HS-5 (cell line): ENCODE data around the gene LUC7L.
"Not testable (repeated sequence)": the region's sequence is repeated elsewhere in the genome, so short reads cannot be mapped to it uniquely, and the experiment has no call there.

ENCODE experiments used
- DNase-seq: peaks from one replicate; pipeline ENCODE4 v3.0.0-alpha.2; 2012; ENCODE audit warnings: low read depth

The LUC7L gene

GRCh38 chr16:229731-230281, 557 bp upstream of the LUC7L start:
- DNase-seq = no peak

GRCh38 chr16:228151-228851, 948 bp downstream of the LUC7L start:
- DNase-seq = no peak

GRCh38 chr16:220021-220420, 9.2 kb downstream of the LUC7L start:
- no peak for DNase-seq

DNA sequence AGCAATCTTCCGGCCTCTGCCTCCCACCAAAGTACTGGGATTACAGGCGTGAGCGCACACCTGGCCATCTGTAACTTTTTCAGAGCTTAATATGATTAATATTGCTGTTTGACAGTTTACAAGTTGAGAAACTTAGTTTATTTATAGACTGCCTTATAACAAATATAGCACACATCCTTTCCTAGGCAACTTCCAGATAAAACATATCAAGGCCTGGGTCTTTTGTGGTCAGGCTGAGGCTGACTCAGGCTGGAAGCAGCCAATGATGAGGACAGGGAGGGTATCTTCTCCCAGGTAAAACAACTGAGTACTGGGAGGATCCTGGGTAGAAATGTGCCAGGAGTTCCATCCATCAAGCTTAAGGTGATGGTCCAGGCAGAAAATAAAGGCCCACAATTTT, 16.2 kb downstream of the LUC7L start:
- no peak for DNase-seq

GRCh38 chr16:211631-212180, 17.5 kb downstream of the LUC7L start:
- DNase-seq = not testable (repeated sequence)

- DNase-seq = not testable (repeated sequence)
These were observed 19.9 kb downstream of the LUC7L start for GRCh38 chr16:209359-209758.

- not testable (repeated sequence) for DNase-seq
These were observed 25.2 kb downstream of the LUC7L start for GRCh38 chr16:204046-204445.

DNA sequence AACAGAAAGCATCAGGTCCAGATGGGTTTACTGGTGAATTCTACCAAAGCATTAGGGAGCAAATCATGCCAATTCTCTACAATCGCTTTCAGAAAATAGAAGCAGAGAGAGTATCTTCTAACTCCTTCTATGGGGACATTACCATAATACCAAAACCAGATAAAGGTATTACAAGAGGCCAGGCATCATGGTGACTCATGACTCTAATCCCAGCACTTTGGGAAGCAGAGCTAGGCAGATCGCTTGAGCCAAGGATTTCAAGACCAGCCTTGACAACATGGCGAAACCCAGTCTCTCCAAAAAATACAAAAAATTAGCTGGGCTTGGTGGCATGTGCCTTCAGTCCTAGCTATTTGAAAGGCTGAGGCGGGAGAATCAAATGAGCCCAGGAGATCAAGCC, 26.0 kb downstream of the LUC7L start:
- DNase-seq = no peak

- DNase-seq = peak; percentile 63
These were observed 28.9 kb downstream of the LUC7L start for GRCh38 chr16:200388-200787.

- no peak for DNase-seq
These were observed 34.7 kb downstream of the LUC7L start for GRCh38 chr16:194516-194915.

GRCh38 chr16:193441-193840, 35.8 kb downstream of the LUC7L start:
- no peak for DNase-seq

DNA sequence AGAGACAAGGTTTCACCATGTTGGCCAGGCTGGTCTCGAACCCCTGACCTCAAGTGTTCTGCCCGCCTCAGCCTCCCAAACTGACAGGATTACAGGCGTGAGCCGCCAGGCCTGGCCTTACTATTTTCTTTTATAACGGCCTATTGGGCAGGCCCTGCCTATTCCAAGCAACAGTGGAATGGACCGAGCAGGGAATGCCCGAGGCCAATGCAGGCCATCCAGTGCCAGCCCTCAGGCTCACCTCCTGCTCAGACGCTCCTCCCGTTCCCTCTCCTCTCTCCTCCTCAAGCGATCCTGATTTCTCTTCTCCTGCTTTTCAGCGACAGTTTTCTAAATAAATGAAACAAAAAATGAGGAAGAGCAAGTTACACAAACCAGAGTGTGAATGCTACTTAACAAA, 36.6 kb downstream of the LUC7L start:
- no peak for DNase-seq

DNA sequence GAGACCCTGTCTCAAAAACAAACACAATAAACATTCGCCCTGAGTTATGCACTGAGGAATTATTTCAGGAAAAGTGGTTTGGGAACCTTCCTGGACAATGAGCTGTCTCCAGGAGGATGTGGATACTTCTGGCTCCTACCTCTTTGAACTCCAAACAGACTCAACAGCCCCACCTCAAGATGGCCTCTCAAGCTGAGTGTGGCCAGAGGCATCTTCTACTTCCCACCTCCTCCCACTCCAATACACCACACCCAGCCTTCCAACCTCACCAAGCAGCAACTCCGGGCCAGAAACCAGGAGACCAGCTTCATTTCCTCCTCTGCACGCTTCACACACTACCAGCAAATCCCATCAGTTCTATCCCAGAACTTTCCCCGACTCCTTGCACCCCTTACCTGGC, 37.4 kb downstream of the LUC7L start:
- DNase-seq = no peak

- no peak for DNase-seq
These were observed 39.6 kb downstream of the LUC7L start for GRCh38 chr16:189604-190186.

- no peak for DNase-seq
These were observed 40.6 kb downstream of the LUC7L start for GRCh38 chr16:188674-189073.

DNA sequence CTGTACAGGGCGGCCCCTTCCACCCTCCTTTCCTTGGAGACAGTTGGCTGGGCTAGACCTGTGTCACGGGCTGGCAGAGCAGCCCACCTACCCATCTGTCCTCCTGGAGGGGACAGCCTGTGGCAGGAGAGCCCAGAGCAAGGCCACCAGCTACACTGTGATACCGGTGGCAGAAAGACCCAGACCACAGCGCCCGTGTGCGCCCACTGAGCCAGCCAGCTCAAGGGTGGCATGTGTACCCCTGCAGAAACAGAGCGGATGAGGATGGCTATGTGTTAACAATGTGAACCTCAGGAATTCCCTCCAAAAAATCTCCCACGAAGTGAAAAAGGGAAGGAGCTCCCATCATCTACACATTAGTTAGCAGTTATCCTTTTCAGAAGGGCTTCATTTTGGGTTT, 41.9 kb downstream of the LUC7L start:
- DNase-seq = no peak

DNA sequence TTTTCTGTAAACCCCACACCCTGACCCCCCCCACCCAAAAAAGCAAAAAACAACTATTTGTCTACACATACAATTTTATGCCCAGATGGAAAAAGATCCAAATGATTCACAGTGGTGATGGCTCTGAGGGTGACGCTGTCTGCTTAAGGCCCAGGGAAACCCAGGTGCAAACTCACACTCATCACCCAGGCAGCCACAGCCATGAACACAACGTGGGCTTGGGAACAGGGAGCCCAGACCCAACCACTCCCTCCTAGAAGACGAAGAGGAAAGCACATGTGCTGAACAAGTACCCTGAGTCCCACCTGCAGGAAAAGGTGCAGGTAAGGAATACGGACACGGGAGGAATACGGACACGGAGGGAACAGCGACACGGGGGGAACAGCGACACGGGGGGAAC, 43.6 kb downstream of the LUC7L start:
- DNase-seq = no peak

- DNase-seq = no peak
These were observed 44.0 kb downstream of the LUC7L start for GRCh38 chr16:185213-185612.

- DNase-seq = no peak
These were observed 46.2 kb downstream of the LUC7L start for GRCh38 chr16:183005-183404.

GRCh38 chr16:181565-182021, 47.7 kb downstream of the LUC7L start:
- no peak for DNase-seq

DNA sequence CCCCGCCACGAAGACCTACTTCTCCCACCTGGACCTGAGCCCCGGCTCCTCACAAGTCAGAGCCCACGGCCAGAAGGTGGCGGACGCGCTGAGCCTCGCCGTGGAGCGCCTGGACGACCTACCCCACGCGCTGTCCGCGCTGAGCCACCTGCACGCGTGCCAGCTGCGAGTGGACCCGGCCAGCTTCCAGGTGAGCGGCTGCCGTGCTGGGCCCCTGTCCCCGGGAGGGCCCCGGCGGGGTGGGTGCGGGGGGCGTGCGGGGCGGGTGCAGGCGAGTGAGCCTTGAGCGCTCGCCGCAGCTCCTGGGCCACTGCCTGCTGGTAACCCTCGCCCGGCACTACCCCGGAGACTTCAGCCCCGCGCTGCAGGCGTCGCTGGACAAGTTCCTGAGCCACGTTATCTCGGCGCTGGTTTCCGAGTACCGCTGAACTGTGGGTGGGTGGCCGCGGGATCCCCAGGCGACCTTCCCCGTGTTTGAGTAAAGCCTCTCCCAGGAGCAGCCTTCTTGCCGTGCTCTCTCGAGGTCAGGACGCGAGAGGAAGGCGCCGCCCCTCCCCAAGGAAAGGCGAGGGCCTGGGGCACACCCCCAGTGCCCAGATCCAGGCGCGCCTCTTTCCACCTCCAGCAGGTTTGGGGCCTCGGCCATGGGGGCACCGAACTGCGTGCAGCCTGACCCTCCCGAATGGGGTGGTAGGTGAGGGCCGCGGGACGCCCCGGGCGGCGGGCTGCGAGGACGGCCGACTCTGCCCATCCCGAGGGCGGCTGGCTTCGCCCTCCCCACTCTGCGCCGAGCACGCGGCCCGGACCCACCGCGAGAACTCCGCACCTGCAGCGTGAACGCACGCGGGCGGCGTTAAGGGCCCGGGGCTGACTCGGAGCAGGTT, 48.3 kb downstream of the LUC7L start:
- DNase-seq = no peak

DNA sequence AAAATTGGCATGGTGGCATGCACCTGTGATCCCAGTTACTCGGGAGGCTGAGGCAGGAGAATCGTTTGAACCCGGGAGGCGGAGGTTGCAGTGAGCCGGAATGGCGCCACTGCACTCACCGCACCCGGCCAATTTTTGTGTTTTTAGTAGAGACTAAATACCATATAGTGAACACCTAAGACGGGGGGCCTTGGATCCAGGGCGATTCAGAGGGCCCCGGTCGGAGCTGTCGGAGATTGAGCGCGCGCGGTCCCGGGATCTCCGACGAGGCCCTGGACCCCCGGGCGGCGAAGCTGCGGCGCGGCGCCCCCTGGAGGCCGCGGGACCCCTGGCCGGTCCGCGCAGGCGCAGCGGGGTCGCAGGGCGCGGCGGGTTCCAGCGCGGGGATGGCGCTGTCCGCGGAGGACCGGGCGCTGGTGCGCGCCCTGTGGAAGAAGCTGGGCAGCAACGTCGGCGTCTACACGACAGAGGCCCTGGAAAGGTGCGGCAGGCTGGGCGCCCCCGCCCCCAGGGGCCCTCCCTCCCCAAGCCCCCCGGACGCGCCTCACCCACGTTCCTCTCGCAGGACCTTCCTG, 49.1 kb downstream of the LUC7L start, which contains the start of gene HBQ1:
TSS of gene HBQ1 (plus strand) at position 359 of the 575 bp plus-strand sequence. CDS start at position 387, 28 bp downstream.
- DNase-seq = no peak
